Vein endothelial cell (primary cell): Measurements from ENCODE around the gene TERB2. TPM values are rescaled to one million over a fixed set of nuclear protein-coding genes. Genes with fewer than 3 reads are reported as not detected.

Experiments
- small RNA-seq: library from RNA; depleted of rRNA; stranded (forward); fragments of <200 nt; gene quantifications from one replicate; pipeline ENCODE3, GENCODE V24; 2012
- total RNA-seq: library from RNA; depleted of rRNA; stranded (reverse); fragments of >200 nt; gene quantifications from 2 replicates; pipeline ENCODE4 v1.2.3, GENCODE V29; 2012

The TERB2 gene
- total RNA-seq: not detected in 2 replicates

GRCh38 chr15:44956388-44956787 is at the start of gene TERB2:
Gene TERB2, plus strand, starts transcription at chr15:44956687. Its CDS starts 32 bp downstream, at chr15:44956719.

DNA sequence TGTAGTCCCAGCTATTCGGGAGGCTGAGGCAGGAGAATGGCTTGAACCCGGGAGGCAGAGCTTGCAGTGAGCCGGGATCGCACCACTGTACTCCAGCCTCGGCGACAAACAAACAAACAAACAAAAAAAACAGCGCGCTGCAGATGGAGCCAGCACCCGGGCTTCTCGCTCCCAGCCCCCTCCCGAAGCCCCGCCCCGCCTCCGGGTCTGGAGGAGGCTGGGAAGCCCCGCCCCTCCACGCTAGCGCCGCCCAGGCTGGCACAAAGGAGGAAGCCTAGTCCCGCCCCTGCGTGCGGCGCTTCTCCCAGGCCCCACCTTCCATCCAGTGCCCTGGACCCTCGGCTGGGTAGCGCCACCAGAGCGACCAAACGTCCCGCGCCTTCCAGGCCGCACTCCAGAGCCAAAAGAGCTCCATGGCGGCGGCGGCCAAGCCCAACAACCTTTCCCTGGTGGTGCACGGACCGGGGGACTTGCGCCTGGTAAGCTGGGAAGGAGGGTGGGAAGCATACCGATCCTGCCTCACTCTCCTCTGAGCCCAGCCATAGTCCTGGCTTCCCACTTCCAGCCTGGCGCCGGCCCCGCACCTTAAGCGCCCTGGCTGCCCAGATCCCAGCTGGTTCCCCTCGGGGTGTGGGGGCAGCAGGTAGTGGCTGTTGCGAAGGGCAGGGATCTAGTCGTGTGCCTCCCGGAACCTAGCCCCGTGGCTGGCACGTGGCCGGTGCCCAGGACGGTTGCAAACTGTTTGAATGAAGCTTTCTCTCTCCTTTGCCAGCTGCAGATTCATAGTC is 66.6 kb downstream of the TERB2 start, which contains the start of gene SORD:
TSS of gene SORD (plus strand) at position 325 of the 788 bp plus-strand sequence. CDS start at position 414, 89 bp downstream.

Small RNA genes lying within 50 kb of the gene (small RNA-seq; reads per million reads assigned to genes)
- gene RNU1-78P: not detected
- gene RNU6-1108P: not detected
- not detected for gene RNU6-1332P
- gene RNU6-966P: not detected

Other genes starting within 250 kb of the TERB2 start
- gene PATL2, start 245.4 kb upstream of the TERB2 start, total RNA-seq: under 0.01 and 0.29 TPM in 2 replicates
- 1,812 and 2,198 TPM in 2 replicates for gene B2M, start 245.2 kb upstream of the TERB2 start, total RNA-seq
- gene TRIM69, start 220.2 kb upstream of the TERB2 start, total RNA-seq: 5.9 and 7.5 TPM in 2 replicates
- gene SORD, start 66.5 kb downstream of the TERB2 start, total RNA-seq: 21.2 and 28.5 TPM in 2 replicates
- not detected in 2 replicates for gene DUOX2, start 157.5 kb downstream of the TERB2 start, total RNA-seq
- not detected in 2 replicates for gene DUOXA2, start 157.6 kb downstream of the TERB2 start, total RNA-seq
- gene DUOXA1, start 173.2 kb downstream of the TERB2 start, total RNA-seq: not detected in 2 replicates
- gene DUOX1, start 173.3 kb downstream of the TERB2 start, total RNA-seq: not detected in 2 replicates
- 2.6 and 5.9 TPM in 2 replicates for gene SHF, start 231.3 kb downstream of the TERB2 start, total RNA-seq